Neural cell (in vitro differentiated cells): Measurements from ENCODE around the gene SLC25A45. TPM values are rescaled to one million over a fixed set of nuclear protein-coding genes. Genes with fewer than 3 reads are reported as not detected.

Experiments
- H2AFZ ChIP-seq: fragments of 200-600, 300-800 bp; sonication (generic), shearing (Covaris generic); 2 replicates; pipeline ENCODE4 v1.6.0; 2014; ENCODE audit warnings: low read depth, mild to moderate bottlenecking, antibody characterized with exemption, low read length, moderate library complexity
- H3F3A ChIP-seq: fragments of 200-600 bp; shearing (Covaris generic); 2 replicates; pipeline ENCODE4 v1.6.1; 2016; ENCODE audit warnings: mild to moderate bottlenecking, moderate library complexity, mixed read lengths, antibody characterized with exemption, low read length; ENCODE audit not compliant: insufficient read depth, poor library complexity, severe bottlenecking
- H3K27ac ChIP-seq: fragments of 200-600, 300-800 bp; sonication (generic), shearing (Covaris generic); 2 replicates; pipeline ENCODE4 v1.5.1; 2014; ENCODE audit warnings: mild to moderate bottlenecking, low read length, moderate library complexity
- H3K27me3 ChIP-seq: fragments of 300-800, 200-600 bp; sonication (generic), shearing (Covaris generic); 2 replicates; pipeline ENCODE4 v1.6.0; 2014; ENCODE audit warnings: mild to moderate bottlenecking, low read depth, low read length, moderate library complexity; ENCODE audit not compliant: insufficient read depth
- H3K36me3 ChIP-seq: fragments of 300-800, 200-600 bp; sonication (generic), shearing (Covaris generic); 2 replicates; pipeline ENCODE4 v1.5.1; 2014; ENCODE audit warnings: mild to moderate bottlenecking, antibody characterized with exemption, low read length, moderate library complexity; ENCODE audit not compliant: insufficient read depth
- H3K4me2 ChIP-seq: fragments of 300-800, 200-600 bp; sonication (generic), shearing (Covaris generic); 2 replicates; pipeline ENCODE4 v1.6.0; 2014; ENCODE audit warnings: mild to moderate bottlenecking, low read length
- H3K4me3 ChIP-seq: fragments of 300-800, 200-600 bp; sonication (generic), shearing (Covaris generic); 2 replicates; pipeline ENCODE4 v1.5.1; 2014; ENCODE audit warnings: mild to moderate bottlenecking, low read length, moderate library complexity
- H3K79me2 ChIP-seq: fragments of 200-600 bp; shearing (Covaris generic); replicated peaks from 2 replicates; pipeline ENCODE4 v1.6.0; 2014; ENCODE audit warnings: mild to moderate bottlenecking, low read length, moderate library complexity; ENCODE audit not compliant: insufficient read depth
- H3K9ac ChIP-seq: fragments of 300-800, 200-600 bp; sonication (generic), shearing (Covaris generic); 2 replicates; pipeline ENCODE4 v1.6.1; 2016; ENCODE audit warnings: mild to moderate bottlenecking, low read length, mixed read lengths
- H3K9me2 ChIP-seq: fragments of 200-600 bp; shearing (Covaris generic); 2 replicates; pipeline ENCODE4 v1.6.1; 2016; ENCODE audit warnings: mild to moderate bottlenecking, low read length, mixed read lengths; ENCODE audit not compliant: insufficient read depth
- H3K9me3 ChIP-seq: fragments of 200-600, 300-800 bp; sonication (generic), shearing (Covaris generic); 2 replicates; pipeline ENCODE4 v1.6.1; 2016; ENCODE audit warnings: mild to moderate bottlenecking, mixed run types, low read length, moderate library complexity, mixed read lengths
- H4K20me1 ChIP-seq: fragments of 200-600 bp; shearing (Covaris generic); 2 replicates; pipeline ENCODE4 v1.6.1; 2016; ENCODE audit warnings: mild to moderate bottlenecking, mixed run types; ENCODE audit not compliant: insufficient read depth
- EP300 ChIP-seq: fragments of 450-650 bp; conservative IDR thresholded peaks from 2 replicates; pipeline ENCODE4 v1.6.1; 2014; ENCODE audit warnings: antibody characterized with exemption, mild to moderate bottlenecking, moderate library complexity; ENCODE audit not compliant: poor library complexity, severe bottlenecking
- EZH2 ChIP-seq: fragments of 200-600, 300-800 bp; shearing (Covaris generic), sonication (generic); IDR thresholded peaks from 2 replicates; pipeline ENCODE4 v1.6.1; 2014; ENCODE audit warnings: antibody characterized with exemption, low read length, borderline replicate concordance, mild to moderate bottlenecking; ENCODE audit not compliant: insufficient read depth, poor library complexity, severe bottlenecking
- MXI1 ChIP-seq: fragments of 450-650 bp; conservative IDR thresholded peaks from 2 replicates; pipeline ENCODE4 v1.6.1; 2014; ENCODE audit warnings: antibody characterized with exemption, mild to moderate bottlenecking; ENCODE audit not compliant: poor library complexity, severe bottlenecking
- POLR2AphosphoS5 ChIP-seq: IDR thresholded peaks from 2 replicates; pipeline ENCODE4 v1.6.1; 2012
- RAD21 ChIP-seq: fragments of 450-650 bp; conservative IDR thresholded peaks from 2 replicates; pipeline ENCODE4 v1.6.1; 2014; ENCODE audit warnings: antibody characterized with exemption, mild to moderate bottlenecking, moderate library complexity
- REST ChIP-seq: IDR thresholded peaks from 2 replicates; pipeline ENCODE4 v1.6.1; 2012; ENCODE audit warnings: borderline replicate concordance
- SMC3 ChIP-seq: fragments of 450-650 bp; conservative IDR thresholded peaks from 2 replicates; pipeline ENCODE4 v1.6.1; 2014; ENCODE audit warnings: antibody characterized with exemption, mild to moderate bottlenecking, moderate library complexity; ENCODE audit not compliant: poor library complexity
- TAF1 ChIP-seq: IDR thresholded peaks from 2 replicates; pipeline ENCODE4 v1.6.1; 2012; ENCODE audit warnings: low read depth
- polyA plus RNA-seq: library from polyadenylated mRNA; depleted of rRNA; stranded (reverse); fragments of >200 nt; gene quantifications from 2 replicates; pipeline ENCODE4 v1.2.3, GENCODE V29; 2014
- TF ChIP-seq, protein P1 (sequence below): fragments of 450-650 bp; IDR thresholded peaks from 2 replicates; pipeline ENCODE4 v1.5.1; 2014; ENCODE audit warnings: antibody characterized with exemption, mild to moderate bottlenecking, moderate library complexity; ENCODE audit not compliant: poor library complexity, severe bottlenecking

Gene SLC25A45
- polyA plus RNA-seq, 1 donor from 2014 or later = not detected

DNA sequence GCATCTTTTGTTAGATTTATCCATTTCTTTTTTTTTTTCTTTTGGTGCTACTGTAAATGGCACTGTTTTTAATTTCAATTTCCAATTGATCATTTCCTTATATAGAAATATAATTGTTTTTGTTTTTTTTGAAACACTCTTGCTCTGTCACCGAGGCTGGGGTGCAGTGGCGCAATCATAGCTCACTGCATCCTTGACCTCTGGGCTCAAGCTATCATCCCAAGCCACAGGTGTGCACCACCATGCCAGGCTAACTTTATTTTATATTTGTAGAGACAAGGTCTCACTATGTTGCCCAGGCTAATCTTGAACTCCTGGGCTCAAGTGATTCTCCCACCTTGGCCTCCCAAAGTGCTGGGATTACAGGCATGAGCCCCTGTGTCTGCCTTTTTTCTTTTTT lies 20.3 kb upstream of the SLC25A45 start:
- TF ChIP-seq POLR2AphosphoS5 (no peak), EZH2 (no peak), RAD21 (no peak), EP300 (no peak), REST (no peak), MXI1 (no peak), TAF1 (no peak), SMC3 (no peak)
- TF ChIP-seq, protein P1, sequence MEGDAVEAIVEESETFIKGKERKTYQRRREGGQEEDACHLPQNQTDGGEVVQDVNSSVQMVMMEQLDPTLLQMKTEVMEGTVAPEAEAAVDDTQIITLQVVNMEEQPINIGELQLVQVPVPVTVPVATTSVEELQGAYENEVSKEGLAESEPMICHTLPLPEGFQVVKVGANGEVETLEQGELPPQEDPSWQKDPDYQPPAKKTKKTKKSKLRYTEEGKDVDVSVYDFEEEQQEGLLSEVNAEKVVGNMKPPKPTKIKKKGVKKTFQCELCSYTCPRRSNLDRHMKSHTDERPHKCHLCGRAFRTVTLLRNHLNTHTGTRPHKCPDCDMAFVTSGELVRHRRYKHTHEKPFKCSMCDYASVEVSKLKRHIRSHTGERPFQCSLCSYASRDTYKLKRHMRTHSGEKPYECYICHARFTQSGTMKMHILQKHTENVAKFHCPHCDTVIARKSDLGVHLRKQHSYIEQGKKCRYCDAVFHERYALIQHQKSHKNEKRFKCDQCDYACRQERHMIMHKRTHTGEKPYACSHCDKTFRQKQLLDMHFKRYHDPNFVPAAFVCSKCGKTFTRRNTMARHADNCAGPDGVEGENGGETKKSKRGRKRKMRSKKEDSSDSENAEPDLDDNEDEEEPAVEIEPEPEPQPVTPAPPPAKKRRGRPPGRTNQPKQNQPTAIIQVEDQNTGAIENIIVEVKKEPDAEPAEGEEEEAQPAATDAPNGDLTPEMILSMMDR = no peak
- Histone ChIP-seq H3K4me2 (no peak overlapping the region), H3K79me2 (no peaks in the 10 kb centered on the region), H4K20me1 (no peaks in the 10 kb centered on the region), H3K9me2 (no peaks in the 10 kb centered on the region), H3K27me3 (no peaks in the 10 kb centered on the region), H3K4me3 (no peak overlapping the region), H3K9ac (no peak overlapping the region), H3K9me3 (no peaks in the 10 kb centered on the region), H3F3A (no peaks in the 10 kb centered on the region), H3K27ac (no peak overlapping the region), H2AFZ (no peak overlapping the region), H3K36me3 (no peaks in the 10 kb centered on the region)

- Histone ChIP-seq H3K9me3 (no peaks in the 10 kb centered on the region), H4K20me1 (no peaks in the 10 kb centered on the region), H2AFZ (no peak overlapping the region), H3K9ac (no peak overlapping the region), H3K36me3 (no peaks in the 10 kb centered on the region), H3K27ac (no peak overlapping the region), H3K79me2 (no peaks in the 10 kb centered on the region), H3K4me2 (no peak overlapping the region), H3F3A (no peaks in the 10 kb centered on the region), H3K9me2 (no peaks in the 10 kb centered on the region), H3K27me3 (no peaks in the 10 kb centered on the region), H3K4me3 (no peak overlapping the region)
- TF ChIP-seq MXI1 (no peak), SMC3 (no peak), RAD21 (no peak), POLR2AphosphoS5 (no peak), REST (no peak)
- TF ChIP-seq, protein P1 = no peak
Observed at GRCh38 chr11:65401803-65402248, 19.4 kb upstream of the SLC25A45 start.
